HL-60/S4 treated with retinoic acid at 250 ng/mL for 4 days and 3 days (cell line): ENCODE results near the gene TENM4.

Experiments used
- in situ Hi-C: fragments of 300-500 bp; cut with MboI; formaldehyde crosslinking; loops from 2 replicates; pipeline ENCODE4 v1.7.0; 2022; ENCODE audit warnings: low sequenced_read_pairs

Gene TENM4

GRCh38 chr11:79189055-79189454 lies 251.8 kb downstream of the TENM4 start:
- in situ Hi-C loops = no loop called here

DNA sequence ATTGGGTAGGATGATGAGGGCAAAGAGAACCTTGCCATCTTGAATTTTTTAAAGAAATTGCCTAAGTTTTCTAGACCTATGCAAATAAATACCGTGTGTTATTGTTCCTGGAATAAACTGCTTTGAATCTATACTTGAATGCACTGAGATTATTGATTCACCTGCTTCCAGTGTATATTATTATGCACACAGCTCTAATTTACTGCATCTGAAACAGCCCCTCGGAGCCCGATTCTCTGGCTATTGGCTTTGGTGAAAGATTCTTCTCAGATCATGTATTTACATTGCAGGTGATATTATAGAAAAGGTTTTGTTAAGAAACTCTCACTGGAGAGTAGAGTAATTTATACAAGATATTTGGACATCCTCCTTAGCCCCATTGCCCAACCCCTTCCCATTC lies 254.2 kb downstream of the TENM4 start:
- in situ Hi-C loops = no loop called here

DNA sequence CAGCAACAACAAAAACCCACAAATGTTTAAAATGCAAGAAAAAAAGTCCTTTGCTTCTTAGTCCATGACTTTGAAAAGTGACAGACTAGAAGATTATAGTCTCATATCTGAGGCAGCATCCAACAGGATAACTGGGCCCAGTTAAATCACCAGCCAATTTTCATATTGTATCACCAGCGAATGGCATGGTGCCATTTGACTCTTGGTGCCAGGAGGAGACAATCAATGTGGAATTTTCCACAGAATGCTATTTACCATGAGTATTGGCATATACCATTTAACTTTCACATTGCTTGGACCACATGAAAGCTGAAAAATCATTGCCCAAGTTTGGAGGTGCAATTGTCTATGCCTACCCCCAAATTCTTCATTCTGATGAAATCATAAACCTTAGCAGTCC lies 255.5 kb downstream of the TENM4 start:
- in situ Hi-C loops = no loop called here

DNA sequence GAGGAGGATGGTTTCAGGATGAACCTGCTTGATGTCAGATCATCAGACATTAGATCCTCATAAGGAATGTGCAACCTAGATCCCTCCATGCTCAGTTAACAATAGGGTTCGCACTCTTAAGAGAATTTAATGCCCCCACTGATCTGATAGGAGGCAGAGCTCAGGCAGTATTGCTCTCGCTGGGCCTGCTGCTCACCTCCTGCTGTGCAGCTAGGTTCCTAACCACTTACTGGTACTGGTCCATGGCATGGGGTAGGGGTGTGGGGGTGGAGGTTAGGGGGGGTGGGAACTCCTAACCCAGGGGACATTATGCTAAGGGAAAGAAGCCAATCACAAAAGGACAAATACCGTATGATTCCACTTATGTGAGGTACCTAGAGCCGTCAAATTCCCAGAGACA lies 256.5 kb downstream of the TENM4 start:
- in situ Hi-C loops = no loop called here

GRCh38 chr11:79182794-79183193 lies 258.0 kb downstream of the TENM4 start:
- in situ Hi-C loops = no loop called here

- in situ Hi-C loops = no loop called here
Measured at GRCh38 chr11:79179087-79179486, 261.7 kb downstream of the TENM4 start.

GRCh38 chr11:79174045-79175008 lies 266.5 kb downstream of the TENM4 start:
- in situ Hi-C loops = no loop called here

DNA sequence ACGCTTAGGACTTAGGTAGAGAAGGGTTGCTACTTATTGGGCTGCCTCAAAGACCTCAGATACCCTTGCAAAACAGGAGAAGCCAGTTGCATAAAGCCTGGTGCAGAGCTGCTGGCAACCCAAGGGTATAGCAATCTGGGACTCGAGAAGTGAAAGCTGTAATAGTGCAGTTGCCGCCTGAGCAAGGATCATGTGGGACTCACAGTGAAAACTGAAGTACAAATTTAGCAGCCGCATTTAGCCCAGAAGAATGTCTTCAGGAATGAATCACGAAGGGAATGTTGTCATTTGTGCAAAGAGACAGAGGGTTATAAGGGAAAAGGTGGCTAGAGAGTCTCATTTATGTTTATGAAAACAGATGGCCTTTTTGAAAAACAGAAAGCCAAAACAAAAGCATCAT lies 267.2 kb downstream of the TENM4 start:
- in situ Hi-C loops = no loop called here

- in situ Hi-C loops = no loop called here
Measured at GRCh38 chr11:79170321-79170720, 270.5 kb downstream of the TENM4 start.

DNA sequence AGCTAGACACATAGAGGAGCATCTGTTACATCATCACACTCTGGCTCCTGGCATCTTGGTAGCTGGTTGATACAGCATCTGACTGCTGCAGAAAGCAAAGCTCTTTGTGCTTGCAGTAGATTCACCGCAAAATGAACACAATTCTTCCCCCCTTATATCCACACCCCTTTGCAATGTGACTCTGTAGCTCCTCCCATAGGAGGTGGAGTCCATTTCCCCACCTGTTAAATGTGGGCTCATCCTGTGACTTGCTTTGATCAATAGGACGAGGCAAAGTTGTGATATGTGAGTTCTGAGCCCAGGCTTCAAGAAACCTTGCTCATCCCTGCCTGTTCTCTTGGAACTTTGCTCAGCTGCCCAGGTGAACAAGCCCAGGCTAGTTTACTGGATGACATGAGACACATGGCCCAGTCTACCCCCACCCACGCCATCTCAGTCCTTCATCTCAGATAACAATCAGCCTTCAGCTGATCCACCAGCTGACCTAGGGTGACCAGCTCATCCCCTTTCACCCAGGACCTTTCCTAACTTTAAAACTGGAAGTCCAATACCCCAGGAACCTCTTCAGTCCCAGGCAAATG lies 272.2 kb downstream of the TENM4 start:
- in situ Hi-C loops = no loop called here

DNA sequence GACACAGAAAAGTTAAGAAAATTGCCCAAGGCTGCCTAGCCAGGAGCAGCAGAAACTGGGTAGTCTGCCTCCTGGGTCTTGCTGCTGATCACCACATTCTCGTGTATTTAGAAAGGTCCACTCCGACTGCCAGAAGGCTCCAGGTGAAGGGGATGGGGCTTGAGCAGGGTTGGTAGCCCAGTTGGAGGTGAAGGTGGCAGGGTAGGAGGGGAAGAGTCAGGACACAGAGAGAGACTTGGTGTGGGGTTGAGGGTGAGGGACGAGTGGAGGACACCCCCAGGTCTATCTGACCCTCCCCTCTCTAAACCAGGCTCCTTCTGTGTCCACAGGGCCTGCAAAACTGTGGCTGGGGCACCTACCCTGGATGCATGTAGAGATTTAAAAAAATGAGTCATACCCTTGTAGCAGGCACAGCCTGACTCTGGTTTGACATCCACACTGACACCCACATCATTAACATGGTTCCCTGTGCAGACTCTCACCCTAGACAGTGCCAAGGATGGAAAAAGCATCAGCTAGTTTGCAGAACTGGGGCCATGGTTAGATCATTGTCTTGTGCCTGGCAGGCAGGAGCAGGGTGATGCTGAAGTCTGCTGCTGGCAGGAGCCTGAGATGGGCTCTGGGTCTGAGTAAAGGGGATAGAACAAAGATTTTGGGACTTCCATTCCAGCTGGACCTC lies 273.2 kb downstream of the TENM4 start:
- in situ Hi-C loops = no loop called here

DNA sequence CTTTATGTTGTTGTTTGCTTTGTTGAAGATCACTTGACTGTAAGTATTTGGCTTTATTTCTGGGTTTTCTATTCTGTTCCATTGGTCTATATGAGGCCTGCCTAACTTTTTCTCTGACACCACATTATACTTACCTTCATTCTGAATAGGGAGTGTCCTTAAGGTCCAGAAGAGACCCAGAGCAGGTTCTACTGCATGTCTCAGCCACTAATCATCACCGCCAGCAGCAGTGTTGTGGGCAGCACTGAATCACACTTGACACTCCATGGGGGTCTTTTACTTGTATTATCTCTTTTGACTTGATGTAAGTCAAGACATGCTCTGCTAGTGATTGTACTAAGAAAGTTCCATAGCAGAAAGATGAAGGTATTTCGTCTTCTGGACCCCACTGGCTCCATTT lies 274.9 kb downstream of the TENM4 start:
- in situ Hi-C loops = no loop called here

DNA sequence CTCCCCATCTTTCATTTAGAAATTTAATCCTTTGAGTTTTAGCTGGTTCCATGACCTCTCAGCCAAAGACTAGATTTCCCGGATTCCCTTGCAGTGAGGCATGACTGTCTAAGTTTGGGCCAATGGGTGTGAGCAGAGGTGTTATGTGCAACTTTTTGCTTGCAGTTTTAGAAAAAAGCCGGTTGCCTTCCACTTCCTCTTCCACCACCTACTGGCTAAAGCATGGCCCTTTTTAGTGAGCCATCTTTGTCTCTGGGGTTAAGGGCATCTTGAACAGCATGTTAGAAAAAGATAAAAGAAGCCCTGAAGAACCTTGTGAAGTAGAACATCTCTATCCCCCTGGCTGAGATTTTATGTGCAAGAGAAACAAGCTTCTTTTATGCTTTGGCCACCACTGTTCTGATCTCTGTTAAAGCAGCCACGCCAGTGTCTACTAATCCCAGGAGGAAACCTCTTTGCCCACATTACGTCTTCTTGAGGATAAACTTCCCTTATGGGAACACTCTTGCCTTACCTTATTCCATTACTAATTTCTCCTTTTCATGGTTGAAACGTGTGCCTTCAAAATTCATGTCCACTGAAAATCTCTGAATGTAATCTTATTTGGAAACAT lies 279.9 kb downstream of the TENM4 start:
- in situ Hi-C loops = no loop called here

DNA sequence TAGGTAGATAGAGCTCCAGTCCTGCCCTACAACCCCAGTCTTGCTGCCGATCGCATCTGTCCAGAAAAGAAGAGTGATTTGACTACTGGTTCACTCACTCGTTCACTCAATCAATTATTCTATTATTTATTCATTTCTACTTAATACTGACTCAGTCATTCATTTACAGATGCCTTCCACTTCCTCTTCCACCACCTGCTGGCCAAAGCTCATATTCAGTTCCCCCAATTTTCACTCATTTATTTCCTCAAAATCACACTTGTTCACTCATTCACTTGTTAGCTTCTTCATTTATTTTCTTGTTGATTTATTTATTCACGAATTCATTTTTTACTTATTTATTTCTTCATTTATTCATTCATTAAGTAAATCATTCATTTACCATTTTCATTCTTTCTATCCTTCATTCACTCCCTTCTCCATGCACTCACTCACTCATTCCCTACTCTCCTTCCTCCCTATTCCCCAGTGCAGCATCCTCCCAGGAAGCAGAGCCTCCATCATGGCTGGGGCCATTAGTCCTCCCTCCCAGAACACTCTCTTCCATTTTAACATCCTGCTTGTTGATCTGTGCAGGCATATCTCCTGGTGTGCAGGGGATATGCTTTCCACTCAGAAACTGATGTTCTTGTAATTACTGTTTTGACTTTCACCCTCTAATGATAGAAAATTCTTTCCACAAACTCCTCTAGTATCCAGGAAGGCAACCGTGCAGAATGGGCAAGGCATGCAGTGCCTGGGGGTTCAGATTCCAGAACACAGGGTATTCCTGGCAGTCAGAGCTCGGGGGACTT lies 281.0 kb downstream of the TENM4 start:
- in situ Hi-C loops = no loop called here

DNA sequence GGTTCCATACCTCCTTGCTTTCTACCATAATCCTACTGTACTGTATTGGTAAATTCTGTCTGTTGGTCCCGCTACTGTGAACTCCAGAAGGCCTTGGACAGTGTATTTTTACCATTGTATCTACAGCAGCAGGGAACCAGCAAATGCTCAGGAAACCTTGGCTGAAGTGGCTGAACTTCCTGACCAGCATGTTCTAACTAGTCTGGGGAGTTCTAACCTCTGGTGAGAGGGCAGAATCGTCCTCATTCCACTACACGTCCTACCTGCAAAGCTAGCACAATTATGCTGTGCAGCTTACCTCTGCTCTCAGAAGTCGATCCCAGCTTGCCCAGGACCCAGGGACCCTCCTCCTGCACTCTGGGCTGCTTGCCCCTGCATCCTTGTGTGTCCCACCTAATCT lies 283.1 kb downstream of the TENM4 start:
- in situ Hi-C loops = no loop called here

- in situ Hi-C loops = no loop called here
Measured at GRCh38 chr11:79156031-79156430, 284.8 kb downstream of the TENM4 start.

DNA sequence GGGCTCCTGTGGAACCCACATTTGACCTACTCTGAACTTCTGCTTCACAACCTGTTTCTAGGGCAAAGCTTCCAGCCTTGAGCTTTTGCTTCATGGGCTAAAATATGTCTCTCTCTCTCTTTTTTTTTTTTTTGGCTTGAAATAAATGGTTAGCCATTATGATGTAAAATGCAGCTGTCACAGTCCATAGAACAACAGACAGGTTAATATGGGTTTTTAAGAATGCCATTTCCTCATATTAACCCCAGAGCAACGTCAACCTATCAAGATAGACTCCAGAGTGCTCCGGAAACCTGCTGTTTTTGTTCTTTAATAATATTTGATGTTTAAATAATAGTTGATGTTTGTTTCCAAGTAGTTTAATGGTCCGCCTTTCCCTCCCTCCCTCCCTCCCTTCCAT lies 285.6 kb downstream of the TENM4 start:
- in situ Hi-C loops = no loop called here

DNA sequence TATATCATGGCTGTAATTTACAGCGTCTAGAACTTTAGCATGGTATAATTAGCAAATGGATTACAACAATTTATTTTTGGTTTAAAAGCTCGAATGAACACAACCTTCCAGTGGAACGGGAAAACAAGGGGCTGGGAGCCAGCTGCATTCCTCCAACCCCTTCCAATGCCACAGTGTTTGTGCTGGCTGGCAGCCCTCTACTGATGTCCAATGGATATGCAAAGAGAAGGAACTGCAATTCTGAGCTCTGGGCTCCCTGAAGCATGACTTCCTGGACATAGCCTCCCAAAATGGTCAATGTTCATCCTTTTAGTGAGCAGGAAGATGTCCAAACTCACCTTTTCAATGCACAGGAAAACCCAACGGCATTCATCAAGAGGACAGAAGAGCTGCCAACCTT lies 288.3 kb downstream of the TENM4 start:
- in situ Hi-C loops = no loop called here

DNA sequence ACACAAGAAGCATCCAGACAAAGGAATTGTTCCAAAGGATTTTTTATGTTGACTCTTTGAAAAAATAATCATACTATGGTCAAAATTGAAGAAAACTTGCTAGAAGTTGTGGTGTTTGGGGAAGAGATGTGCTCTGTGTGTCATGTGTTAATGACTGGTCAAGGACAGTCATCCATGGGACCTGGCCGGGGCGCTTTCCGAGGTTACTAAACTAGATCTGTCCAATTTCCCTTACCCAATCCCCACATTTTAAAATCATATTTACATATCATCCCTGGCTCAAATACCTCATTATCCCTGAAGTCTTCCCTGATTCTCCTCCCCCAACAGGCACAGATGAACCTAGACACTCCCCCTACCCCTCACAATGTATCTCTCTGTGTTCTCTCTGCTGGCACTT lies 289.4 kb downstream of the TENM4 start:
- in situ Hi-C loops = no loop called here

- in situ Hi-C loops = no loop called here
Measured at GRCh38 chr11:79150966-79151365, 289.9 kb downstream of the TENM4 start.

DNA sequence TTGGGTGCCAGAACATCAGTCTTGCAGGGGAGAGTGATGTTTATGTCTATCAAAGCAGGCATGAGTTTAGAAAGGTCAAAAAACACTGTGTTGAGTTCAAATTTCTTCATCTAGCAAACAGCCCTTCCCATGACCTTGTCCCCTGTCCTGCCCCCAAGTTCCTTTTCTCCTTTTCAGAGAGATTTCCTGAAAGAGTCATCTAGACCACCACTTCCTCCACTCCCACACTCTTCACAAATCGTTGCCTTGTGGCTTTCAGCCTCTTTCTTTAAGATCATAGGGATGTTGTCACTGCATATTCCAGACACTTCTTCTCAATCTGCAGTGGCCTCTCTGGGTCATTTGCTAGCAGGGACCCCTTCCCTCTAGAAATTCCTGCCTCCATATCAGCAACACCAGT lies 290.5 kb downstream of the TENM4 start:
- in situ Hi-C loops = no loop called here
